AG04449 (cell line): ENCODE results near the gene CAPN13.

Source experiments
- CTCF ChIA-PET: fragments of 350-600 bp; formaldehyde crosslinking; extraction: SDS; loops from one replicate; lab custom pipeline; 2021; ENCODE audit warnings: antibody characterized with exemption; lab: Yijun Ruan, JAX
- POLR2A ChIA-PET: fragments of 400-600, 350-600 bp; formaldehyde crosslinking; extraction: SDS; loops from one replicate; lab custom pipeline; 2020; ENCODE audit warnings: antibody characterized with exemption, inconsistent platforms; lab: Yijun Ruan, JAX
- DNase-seq: peaks from one replicate; pipeline ENCODE4 v3.0.0-alpha.2; 2010; ENCODE audit warnings: low read depth, low spot score
- H3K4me3 ChIP-seq: 2 replicates; pipeline ENCODE4 v1.5.1; 2011; ENCODE audit warnings: low read depth, mild to moderate bottlenecking, control low read depth, low read length
- CTCF ChIP-seq: IDR thresholded peaks from one replicate; pipeline ENCODE4 v1.5.1; 2011; ENCODE audit warnings: mild to moderate bottlenecking, moderate library complexity, low read length, control low read depth, inconsistent platforms; ENCODE audit not compliant: insufficient read depth; ENCODE audit errors: missing control alignments

CAPN13 gene

GRCh38 chr2:30688956-30689401 is 118.3 kb downstream of the CAPN13 start:
- no peak for DNase-seq
- TF ChIP-seq CTCF: no peak
- H3K4me3 ChIP-seq: no peak overlapping the region
- POLR2A ChIA-PET: no interaction called here
- CTCF ChIA-PET: interaction anchor here (0.9 to 6.3 kb wide), 7 partner anchors 8 to 519 kb away, joined by 3 to 30 read pairs (median 3); no protein-coding TSS in a partner anchor

- no peak overlapping the region for H3K4me3 ChIP-seq
- ChIA-PET CTCF (interaction anchor here (0.8 to 2.4 kb wide), 5 partner anchors 10 to 32 kb away, joined by 3 to 9 read pairs (median 4); no protein-coding TSS in a partner anchor), POLR2A (no interaction called here)
- no peak for DNase-seq
- no peak for TF ChIP-seq CTCF
Measured at GRCh38 chr2:30686669-30687068, 120.6 kb downstream of the CAPN13 start.

DNA sequence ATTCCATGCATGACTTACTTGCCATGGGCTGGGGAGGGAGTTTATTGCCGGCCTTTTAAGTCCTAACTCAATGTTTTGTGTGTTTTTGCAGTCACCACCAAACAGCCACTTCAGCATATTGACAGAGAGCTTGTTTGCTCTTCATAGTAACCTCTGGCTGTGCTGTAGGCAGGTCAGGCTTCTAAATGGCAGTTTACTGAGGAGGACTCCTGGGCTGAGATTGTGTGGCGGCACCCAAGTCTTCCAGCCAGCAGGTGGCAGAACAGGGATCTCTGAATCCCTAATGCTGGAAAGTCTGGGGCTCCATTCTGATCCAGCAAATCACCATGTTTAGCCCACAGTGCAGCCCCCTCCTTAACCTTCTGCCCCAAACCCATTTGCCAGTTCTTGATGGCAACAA is 121.2 kb downstream of the CAPN13 start:
- ChIA-PET POLR2A (interaction anchor here (0.5 kb wide), 1 partner anchor 115 kb away, joined by 3 read pairs; no protein-coding TSS in a partner anchor), CTCF (interaction anchor here (0.8 to 2.4 kb wide), 4 partner anchors 10 to 26 kb away, joined by 4 to 9 read pairs (median 5); no protein-coding TSS in a partner anchor)
- no peak overlapping the region for H3K4me3 ChIP-seq
- no peak for TF ChIP-seq CTCF
- DNase-seq: no peak

GRCh38 chr2:30684996-30685395 is 122.2 kb downstream of the CAPN13 start:
- CTCF ChIA-PET: interaction anchor here (0.9 to 2.4 kb wide), 2 partner anchors 15 to 19 kb away, joined by 3 to 9 read pairs; no protein-coding TSS in a partner anchor
- DNase-seq: no peak

GRCh38 chr2:30684516-30684915 is 122.7 kb downstream of the CAPN13 start:
- H3K4me3 ChIP-seq: no peak overlapping the region
- TF ChIP-seq CTCF: no peak
- ChIA-PET POLR2A (no interaction called here), CTCF (interaction anchor here (0.9 kb wide), 1 partner anchor 16 kb away, joined by 3 read pairs; no protein-coding TSS in a partner anchor)
- no peak for DNase-seq

More at GRCh38 chr2:30684996-30685395, 122.2 kb downstream of the CAPN13 start:
- TF ChIP-seq CTCF: no peak
- POLR2A ChIA-PET: no interaction called here
- no peak overlapping the region for H3K4me3 ChIP-seq

- ChIA-PET POLR2A (no interaction called here), CTCF (no interaction called here)
- no peak overlapping the region for H3K4me3 ChIP-seq
- no peak for DNase-seq
- TF ChIP-seq CTCF: no peak
Measured at GRCh38 chr2:30684026-30684425, 123.2 kb downstream of the CAPN13 start.
